ENCODE results near the gene ROBO1. TPM values are rescaled to one million over a fixed set of nuclear protein-coding genes. Genes with fewer than 3 reads are reported as not detected.

Gene ROBO1
- total RNA-seq, 1 donor from 2014 or later = 43.7 TPM

DNA sequence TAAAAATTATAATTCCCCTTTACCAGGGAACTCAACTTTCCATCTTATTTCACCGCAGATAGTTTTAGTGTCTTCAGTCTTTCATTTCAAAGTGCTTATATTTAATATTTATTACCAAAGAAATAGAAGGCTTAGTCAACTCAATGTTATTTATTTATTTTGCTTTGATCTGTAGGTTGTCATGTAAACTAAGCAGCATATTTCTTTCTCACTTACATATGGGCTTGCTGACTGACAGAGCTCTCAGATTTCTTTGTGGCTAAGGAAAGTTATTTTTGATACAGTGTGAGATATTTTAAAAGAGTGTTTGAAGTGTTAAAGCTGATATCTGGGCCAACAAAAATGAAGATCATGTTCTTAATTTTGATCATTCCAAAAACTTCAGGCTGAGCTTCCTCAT is 331.4 kb downstream of the ROBO1 start:
- H3K27ac Mint-ChIP-seq (ENCODE audit: unreplicated experiment) = peak overlapping the region; percentile 70
- peaks cover 20% of the 10 kb centered on the region for H3K4me1 Mint-ChIP-seq (ENCODE audit: low read depth)
- TF ChIP-seq, protein P1, sequence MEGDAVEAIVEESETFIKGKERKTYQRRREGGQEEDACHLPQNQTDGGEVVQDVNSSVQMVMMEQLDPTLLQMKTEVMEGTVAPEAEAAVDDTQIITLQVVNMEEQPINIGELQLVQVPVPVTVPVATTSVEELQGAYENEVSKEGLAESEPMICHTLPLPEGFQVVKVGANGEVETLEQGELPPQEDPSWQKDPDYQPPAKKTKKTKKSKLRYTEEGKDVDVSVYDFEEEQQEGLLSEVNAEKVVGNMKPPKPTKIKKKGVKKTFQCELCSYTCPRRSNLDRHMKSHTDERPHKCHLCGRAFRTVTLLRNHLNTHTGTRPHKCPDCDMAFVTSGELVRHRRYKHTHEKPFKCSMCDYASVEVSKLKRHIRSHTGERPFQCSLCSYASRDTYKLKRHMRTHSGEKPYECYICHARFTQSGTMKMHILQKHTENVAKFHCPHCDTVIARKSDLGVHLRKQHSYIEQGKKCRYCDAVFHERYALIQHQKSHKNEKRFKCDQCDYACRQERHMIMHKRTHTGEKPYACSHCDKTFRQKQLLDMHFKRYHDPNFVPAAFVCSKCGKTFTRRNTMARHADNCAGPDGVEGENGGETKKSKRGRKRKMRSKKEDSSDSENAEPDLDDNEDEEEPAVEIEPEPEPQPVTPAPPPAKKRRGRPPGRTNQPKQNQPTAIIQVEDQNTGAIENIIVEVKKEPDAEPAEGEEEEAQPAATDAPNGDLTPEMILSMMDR (IDR thresholded peaks at IDR 0.05) = no peak
- no peaks in the 10 kb centered on the region for H3K27me3 Mint-ChIP-seq (ENCODE audit: low read depth)
- H3K9me3 Mint-ChIP-seq (ENCODE audit: low read depth) = no peaks in the 10 kb centered on the region
- H3K4me3 Mint-ChIP-seq (ENCODE audit: unreplicated experiment) = no peak overlapping the region
- DNase-seq (ENCODE audit: low spot score) = no peak
- H3K36me3 Mint-ChIP-seq (ENCODE audit: low read depth) = no peaks in the 10 kb centered on the region

DNA sequence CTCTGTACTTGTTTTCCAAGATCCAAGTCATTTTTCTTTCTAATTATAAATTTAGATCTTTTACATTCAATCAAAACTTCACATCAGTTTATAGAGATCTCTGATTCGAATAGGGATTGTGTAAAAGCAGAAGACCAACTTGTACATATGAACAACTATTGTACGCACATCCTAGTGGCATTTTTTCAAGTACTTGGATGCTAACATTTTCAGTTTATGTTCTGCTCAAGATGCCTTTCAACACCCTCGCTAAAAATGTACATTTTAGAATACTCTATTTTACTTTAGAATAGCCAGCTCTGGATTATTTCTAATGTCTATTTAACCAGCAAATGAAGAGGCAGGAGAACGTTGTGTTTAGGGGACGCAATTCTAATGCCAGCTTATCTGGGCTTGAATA is 340.7 kb downstream of the ROBO1 start:
- TF ChIP-seq, protein P1 (IDR thresholded peaks at IDR 0.05) = no peak
- Mint-ChIP-seq H3K27me3 (ENCODE audit: low read depth) (no peaks in the 10 kb centered on the region), H3K4me3 (ENCODE audit: unreplicated experiment) (no peak overlapping the region), H3K36me3 (ENCODE audit: low read depth) (no peaks in the 10 kb centered on the region), H3K9me3 (ENCODE audit: low read depth) (no peaks in the 10 kb centered on the region), H3K4me1 (ENCODE audit: low read depth) (no peaks in the 10 kb centered on the region), H3K27ac (ENCODE audit: unreplicated experiment) (no peak overlapping the region)
- no peak for DNase-seq (ENCODE audit: low spot score)

DNA sequence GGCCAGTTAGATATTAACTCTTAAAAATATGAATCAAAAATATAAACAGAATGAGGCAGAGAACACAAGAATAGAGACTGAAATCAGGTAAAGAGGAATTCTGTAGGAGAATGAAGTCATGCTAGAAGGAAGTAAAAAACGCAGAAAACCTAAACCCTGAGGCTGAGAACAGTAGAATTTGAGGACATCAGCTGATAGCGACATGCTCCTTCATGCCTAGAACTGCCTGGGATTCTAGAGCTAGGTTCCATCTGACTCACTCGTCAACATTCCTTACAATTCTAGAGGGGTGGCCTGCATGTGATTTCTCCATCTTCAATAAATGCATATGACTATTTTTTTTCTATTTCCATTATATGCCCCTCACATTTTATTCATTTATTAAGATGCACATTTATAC is 343.0 kb downstream of the ROBO1 start:
- H3K27me3 Mint-ChIP-seq (ENCODE audit: low read depth) = no peaks in the 10 kb centered on the region
- no peak overlapping the region for H3K4me3 Mint-ChIP-seq (ENCODE audit: unreplicated experiment)
- H3K4me1 Mint-ChIP-seq (ENCODE audit: low read depth) = no peaks in the 10 kb centered on the region
- DNase-seq (ENCODE audit: low spot score) = no peak
- TF ChIP-seq, protein P1 (IDR thresholded peaks at IDR 0.05) = no peak
- no peaks in the 10 kb centered on the region for H3K9me3 Mint-ChIP-seq (ENCODE audit: low read depth)
- no peaks in the 10 kb centered on the region for H3K36me3 Mint-ChIP-seq (ENCODE audit: low read depth)
- H3K27ac Mint-ChIP-seq (ENCODE audit: unreplicated experiment) = no peak overlapping the region

DNA sequence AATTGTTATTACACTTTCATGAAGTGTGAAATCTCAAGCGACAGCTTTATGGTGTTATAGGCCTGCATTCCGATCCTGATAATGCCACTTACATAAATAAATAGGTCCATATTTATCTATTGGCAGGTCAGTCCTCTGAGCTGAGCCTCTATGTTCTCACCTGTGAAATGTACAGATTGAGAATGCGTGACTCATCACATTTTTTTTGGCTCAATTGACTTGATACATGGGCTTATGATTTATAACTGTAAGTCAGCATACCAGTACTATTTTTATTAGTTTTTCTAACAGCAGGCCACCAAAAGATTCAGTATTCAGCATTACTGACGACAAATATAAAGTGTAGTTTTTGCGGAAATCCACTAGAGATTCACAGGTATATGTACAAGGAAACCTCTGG is 344.4 kb downstream of the ROBO1 start:
- H3K36me3 Mint-ChIP-seq (ENCODE audit: low read depth) = no peaks in the 10 kb centered on the region
- no peak overlapping the region for H3K27ac Mint-ChIP-seq (ENCODE audit: unreplicated experiment)
- peaks cover 4% of the 10 kb centered on the region for H3K4me1 Mint-ChIP-seq (ENCODE audit: low read depth)
- no peaks in the 10 kb centered on the region for H3K9me3 Mint-ChIP-seq (ENCODE audit: low read depth)
- no peak overlapping the region for H3K4me3 Mint-ChIP-seq (ENCODE audit: unreplicated experiment)
- no peaks in the 10 kb centered on the region for H3K27me3 Mint-ChIP-seq (ENCODE audit: low read depth)
- no peak for DNase-seq (ENCODE audit: low spot score)
- TF ChIP-seq, protein P1 (IDR thresholded peaks at IDR 0.05) = no peak

DNA sequence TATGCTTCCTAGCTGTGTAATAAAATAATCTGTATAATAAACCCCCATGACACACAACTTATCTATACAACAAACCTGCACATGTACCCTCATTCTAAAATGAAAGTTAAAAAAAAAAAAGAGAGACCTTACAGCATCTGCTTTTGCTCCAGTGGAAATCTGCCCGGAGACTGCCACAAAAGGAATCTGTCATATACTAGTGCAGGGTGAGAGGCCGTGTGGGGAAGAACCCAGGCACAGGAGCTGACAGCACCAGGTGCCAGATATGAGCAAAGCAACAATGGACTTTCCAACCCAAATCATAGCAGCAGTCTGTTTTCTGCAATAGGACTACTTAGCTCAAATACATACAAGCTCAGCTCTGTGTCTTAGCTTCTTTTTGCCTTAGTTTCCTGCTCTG is 346.5 kb downstream of the ROBO1 start:
- Mint-ChIP-seq H3K4me1 (ENCODE audit: low read depth) (peaks cover 4% of the 10 kb centered on the region), H3K36me3 (ENCODE audit: low read depth) (no peaks in the 10 kb centered on the region), H3K4me3 (ENCODE audit: unreplicated experiment) (no peak overlapping the region), H3K27ac (ENCODE audit: unreplicated experiment) (no peak overlapping the region), H3K27me3 (ENCODE audit: low read depth) (no peaks in the 10 kb centered on the region), H3K9me3 (ENCODE audit: low read depth) (no peaks in the 10 kb centered on the region)
- no peak for DNase-seq (ENCODE audit: low spot score)
- TF ChIP-seq, protein P1 (IDR thresholded peaks at IDR 0.05) = no peak
